CD4-positive, alpha-beta T cell treated with Interleukin-6 for 4 hours (primary cell): ENCODE data around the gene RPL6.
"Not testable (repeated sequence)": the region's sequence is repeated elsewhere in the genome, so short reads cannot be mapped to it uniquely, and the experiment has no call there.

Experiments
- DNase-seq: peaks from one replicate; pipeline ENCODE4 v3.0.0-alpha.2; 2020; ENCODE audit warnings: mixed read lengths

RPL6 gene

GRCh38 chr12:112409064-112409905, at the start of gene RPL6:
TSS of gene RPL6 (minus strand) at chr12:112409605. CDS start at chr12:112408656, 949 bp downstream.
- peak; percentile 77 for DNase-seq

GRCh38 chr12:112458751-112459150, 49.3 kb upstream of the RPL6 start:
- DNase-seq = no peak

- no peak for DNase-seq
Observed at GRCh38 chr12:112458330-112458729, 48.9 kb upstream of the RPL6 start.

- not testable (repeated sequence) for DNase-seq
Observed at GRCh38 chr12:112457142-112457541, 47.7 kb upstream of the RPL6 start.

DNA sequence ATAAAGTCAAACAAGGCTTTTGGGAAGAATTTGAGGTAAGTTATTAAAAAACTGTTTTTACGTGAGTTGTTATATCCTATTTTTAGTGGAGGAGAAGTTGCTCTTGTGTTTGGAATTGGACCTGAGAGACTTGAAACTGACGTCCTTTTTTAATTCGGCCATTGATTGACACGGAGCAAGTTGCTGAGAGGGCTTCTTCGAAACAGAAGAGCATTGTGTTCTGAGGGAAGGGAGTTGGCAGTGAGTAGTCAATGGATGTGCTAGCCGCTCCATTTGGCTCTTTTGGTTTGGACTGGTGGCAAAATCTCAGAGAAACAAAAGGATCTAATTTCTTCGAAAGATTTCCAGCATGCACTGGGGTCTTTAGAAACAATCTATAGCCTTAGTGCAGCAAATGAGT, 46.6 kb upstream of the RPL6 start:
- DNase-seq = no peak

GRCh38 chr12:112450725-112451124, 41.3 kb upstream of the RPL6 start:
- DNase-seq = no peak

DNA sequence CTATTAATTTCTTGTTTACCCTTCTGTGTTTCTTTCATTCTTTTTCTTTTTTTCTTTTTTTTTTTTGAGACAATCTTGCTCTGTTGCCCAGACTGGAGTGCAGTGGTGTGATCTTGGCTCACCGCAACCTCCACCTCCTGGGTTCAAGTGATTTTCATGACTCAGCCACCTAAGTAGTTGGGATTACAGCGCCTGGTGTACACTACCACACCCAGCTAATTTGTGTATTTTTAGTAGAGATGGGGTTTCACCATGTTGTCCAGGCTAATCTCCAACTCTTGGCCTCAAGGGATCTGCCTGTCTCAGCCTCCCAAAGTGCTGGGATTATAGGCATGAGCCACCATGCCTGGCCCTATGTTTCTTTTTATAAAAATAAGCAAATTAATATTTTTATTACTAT, 38.8 kb upstream of the RPL6 start:
- DNase-seq = not testable (repeated sequence)

- DNase-seq = no peak
Observed at GRCh38 chr12:112447106-112447505, 37.7 kb upstream of the RPL6 start.

- no peak for DNase-seq
Observed at GRCh38 chr12:112446008-112446725, 36.8 kb upstream of the RPL6 start.

- no peak for DNase-seq
Observed at GRCh38 chr12:112443916-112444315, 34.5 kb upstream of the RPL6 start.

GRCh38 chr12:112440653-112441052, 31.2 kb upstream of the RPL6 start:
- DNase-seq = not testable (repeated sequence)

DNA sequence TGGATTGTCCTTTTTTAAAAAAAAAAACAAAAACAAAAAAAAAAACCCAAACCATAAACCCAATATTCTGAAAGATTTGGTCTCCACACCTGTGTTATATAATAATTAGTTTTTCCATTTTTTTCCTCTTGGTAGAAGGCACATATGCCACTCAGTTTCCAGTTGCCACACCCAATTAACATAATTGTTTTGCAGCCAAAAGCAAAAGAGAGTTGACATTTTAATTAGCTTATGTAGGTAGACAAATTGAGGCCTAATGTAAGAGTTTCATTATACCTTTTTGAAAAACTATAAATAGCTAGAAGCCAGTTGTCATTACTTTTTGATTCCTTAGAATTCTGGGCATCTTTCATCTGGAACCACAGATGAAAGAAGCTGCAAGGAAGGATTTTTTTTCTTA, 30.4 kb upstream of the RPL6 start:
- DNase-seq = no peak

GRCh38 chr12:112438645-112439044, 29.2 kb upstream of the RPL6 start:
- DNase-seq = not testable (repeated sequence)

- DNase-seq = no peak
Observed at GRCh38 chr12:112433551-112433950, 24.1 kb upstream of the RPL6 start.

GRCh38 chr12:112431965-112432364, 22.6 kb upstream of the RPL6 start:
- no peak for DNase-seq

DNA sequence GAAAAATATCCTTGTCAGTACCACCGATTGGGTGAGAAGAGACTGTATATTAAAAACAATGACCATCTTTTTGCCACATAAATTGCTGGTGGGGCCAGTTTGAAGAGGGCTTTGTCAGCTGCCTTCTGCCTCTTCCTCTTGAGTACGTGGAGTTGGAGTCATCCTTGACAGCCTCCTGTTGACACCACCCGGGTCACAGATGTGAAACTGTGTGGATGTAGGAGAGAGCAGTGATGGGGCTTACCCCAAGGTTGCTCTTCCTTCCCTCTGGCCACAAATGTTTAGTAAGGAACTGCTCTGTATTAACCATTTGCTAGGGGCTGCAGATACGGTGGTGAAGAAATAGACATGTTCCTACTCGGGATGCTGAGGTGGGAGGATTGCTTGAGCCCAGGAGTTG, 21.5 kb upstream of the RPL6 start:
- no peak for DNase-seq

- DNase-seq = no peak
Observed at GRCh38 chr12:112427760-112428159, 18.4 kb upstream of the RPL6 start.

GRCh38 chr12:112425582-112426382, 16.4 kb upstream of the RPL6 start:
- no peak for DNase-seq

DNA sequence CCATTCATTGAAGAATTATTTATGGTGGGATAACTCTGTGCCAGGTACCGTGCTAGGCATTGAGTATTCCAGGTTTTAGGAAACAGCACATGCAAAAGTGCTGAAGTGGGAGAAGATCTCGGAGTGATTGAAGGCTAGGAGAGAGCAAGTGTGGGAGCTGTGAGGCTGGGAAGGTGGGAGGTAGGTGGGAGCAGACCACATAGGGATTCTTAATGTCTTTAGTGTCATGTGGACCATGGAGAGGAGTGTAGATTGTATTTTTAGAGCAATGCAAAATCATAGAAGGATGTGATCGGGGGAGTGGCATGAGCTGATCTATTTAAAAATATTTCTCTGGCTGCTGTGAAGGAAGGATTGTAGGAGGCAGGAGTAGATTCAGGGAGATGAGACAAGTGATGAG, 14.7 kb upstream of the RPL6 start:
- DNase-seq = no peak

DNA sequence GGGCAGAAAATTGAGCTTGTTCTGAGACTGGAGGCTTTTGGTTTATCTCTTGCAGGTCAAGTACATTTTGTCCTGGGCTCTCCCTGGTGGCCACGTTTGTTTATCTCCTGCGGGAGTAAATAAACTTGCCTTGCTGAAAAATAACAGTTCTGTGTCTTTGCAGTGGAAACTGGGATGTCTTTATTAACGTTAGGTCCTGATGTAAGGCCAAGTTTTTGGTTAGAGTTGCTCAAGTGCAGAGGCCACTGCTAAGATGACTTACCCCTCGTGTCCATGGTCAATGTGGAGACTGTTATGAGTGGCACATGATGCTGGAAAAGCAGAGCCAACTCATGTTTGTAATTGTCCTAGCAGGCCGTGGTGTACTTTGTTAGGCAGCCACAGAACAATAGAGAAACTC, 13.1 kb upstream of the RPL6 start:
- DNase-seq = no peak

DNA sequence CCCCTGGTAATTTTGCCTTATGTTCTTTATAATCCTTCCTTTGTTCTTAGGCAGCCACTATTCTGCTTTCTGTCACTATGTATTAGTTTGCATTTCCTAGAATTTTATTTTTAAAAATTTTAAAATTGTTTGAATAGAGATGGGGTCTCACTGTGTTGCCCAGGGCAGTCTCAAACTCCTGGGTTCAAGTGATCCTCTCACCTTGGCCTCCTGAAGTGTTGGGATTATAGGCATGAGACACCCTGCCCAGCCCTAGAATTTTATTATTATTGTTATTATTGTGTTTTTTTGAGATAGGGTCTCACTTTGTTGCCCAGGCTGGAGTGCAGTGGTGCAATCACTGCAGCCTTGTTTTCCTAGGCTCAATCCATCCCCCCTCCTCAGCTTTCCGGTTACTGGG, 12.0 kb upstream of the RPL6 start:
- no peak for DNase-seq

DNA sequence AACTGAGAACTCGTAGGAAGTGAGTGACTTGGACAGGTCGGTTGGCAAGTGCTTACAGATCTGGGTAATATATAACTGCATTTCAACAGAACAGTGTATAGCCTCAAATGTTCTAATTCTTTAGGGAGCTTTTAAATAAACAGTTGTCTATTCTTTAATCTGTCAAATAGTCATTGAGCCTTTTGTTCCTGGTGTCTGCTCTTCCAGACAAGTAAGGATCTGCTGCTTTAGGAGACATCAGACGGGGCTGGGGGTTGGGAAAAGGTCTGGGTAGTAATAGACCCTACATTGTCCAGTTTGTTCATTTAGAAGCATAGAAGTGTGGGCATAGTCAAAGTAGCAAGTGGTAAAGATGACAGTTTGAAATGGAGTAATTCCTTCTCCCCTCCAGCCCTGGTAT, 11.3 kb upstream of the RPL6 start:
- DNase-seq = no peak
